Fibroblast of upper back skin (primary cell): ENCODE results near the gene MYO9B.
"Not testable (repeated sequence)": the region's sequence is repeated elsewhere in the genome, so short reads cannot be mapped to it uniquely, and the experiment has no call there.

Source experiments
- DNase-seq: peaks from one replicate; pipeline ENCODE4 v3.0.0-alpha.2; 2013

Gene MYO9B

DNA sequence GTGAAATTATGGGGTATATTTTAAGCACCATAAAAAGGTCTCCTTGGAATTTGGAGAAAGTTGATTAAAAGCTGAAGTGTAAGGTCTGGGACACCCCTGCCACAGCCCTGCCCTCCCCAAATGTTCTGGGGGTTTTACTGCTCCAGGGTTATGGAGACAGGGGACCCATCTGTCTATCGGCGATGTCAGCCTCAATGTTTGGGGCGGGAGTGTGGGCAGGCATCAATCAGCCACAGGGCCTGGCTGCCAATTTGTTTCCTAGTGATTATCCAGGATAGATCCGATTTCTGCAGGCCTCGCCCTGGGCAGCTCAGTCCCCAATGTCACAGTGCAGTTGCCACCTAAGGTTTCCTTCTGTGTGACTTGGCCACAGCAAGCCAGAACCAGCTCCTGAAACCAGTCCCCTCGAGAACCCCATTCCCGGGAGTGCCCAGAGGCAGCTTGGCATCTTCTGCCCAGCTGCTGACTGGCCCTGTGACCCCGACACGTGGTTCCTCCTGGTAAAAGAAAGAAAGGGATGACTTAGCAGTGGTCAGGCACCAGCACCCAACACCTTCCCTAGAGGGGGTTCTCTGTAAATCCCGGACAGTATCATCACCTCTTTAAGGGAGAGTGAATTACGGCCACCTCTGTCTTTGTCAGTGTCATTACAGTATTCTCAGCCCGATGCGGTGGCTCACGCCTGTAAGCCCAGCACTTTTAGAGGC, 41.6 kb downstream of the MYO9B start:
- DNase-seq: no peak

GRCh38 chr19:17118957-17119356, 43.4 kb downstream of the MYO9B start:
- DNase-seq: no peak

DNA sequence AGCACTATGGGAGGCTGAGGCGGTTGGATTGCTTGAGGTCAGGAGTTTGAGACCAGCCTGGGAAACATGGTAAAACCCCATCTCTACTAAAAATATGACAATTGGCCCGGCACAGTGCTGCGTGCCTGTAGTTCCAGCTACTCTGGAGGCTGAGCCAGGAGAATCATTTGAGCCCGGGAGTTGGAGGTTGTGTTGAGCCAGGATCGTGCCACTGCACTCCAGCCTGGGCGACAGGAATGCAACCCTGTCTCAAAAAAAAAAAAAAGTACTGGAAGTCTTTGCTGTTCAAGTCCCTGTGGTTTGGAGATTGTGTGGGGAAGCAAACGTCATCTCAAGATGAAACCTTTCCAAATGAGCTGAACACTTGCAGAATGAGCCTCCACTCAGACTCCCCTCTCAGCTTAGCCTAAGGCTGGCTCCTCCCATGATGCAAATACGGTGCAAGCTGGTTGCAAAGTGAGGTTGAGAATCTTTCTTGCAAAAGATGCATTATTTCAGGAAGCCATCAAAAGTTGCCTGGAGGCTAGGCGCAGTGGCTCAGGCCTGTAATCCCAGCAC, 46.2 kb downstream of the MYO9B start:
- DNase-seq: peak; percentile 71

DNA sequence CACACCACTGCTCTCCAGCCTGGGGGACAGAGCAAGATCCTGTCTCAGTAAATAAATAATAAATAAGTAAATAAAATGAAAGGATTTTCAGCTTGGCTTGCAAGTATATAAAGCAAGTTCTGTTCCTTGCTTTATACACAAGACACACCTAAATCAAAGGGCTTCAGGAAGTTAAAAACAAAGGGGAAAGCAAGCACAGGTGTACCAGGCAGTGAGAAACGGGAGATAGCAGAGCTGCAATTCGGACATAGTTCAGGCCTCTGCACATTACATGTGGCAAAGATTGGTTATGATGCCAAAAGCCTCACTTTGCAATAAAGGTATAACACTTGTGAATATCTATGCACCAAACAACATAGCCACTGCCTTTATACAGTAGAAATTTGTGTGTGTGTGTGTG, 47.5 kb downstream of the MYO9B start:
- DNase-seq: no peak

DNA sequence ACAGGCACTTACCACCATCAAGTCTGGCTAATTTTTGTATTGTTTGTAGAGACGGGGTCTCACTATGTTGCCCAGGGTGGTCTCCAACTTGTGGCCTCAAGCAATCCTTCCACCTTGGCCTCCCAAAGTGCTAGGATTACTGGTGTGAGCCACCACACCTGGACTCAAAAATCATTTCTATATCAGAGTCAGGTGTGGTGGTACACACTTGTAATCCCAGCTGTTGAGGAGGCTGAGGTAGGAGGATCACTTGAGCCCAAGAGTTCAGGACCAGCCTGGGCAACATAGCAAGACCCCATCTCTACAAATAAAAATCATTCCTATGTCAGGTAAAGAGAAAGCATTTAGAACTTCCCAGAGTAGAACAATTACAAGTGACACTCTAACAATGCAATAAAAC, 48.4 kb downstream of the MYO9B start:
- no peak for DNase-seq

GRCh38 chr19:17125062-17125727, 49.6 kb downstream of the MYO9B start:
- DNase-seq: peak; percentile 34

- peak; percentile 38 for DNase-seq
Measured at GRCh38 chr19:17125728-17126677, 50.4 kb downstream of the MYO9B start.

DNA sequence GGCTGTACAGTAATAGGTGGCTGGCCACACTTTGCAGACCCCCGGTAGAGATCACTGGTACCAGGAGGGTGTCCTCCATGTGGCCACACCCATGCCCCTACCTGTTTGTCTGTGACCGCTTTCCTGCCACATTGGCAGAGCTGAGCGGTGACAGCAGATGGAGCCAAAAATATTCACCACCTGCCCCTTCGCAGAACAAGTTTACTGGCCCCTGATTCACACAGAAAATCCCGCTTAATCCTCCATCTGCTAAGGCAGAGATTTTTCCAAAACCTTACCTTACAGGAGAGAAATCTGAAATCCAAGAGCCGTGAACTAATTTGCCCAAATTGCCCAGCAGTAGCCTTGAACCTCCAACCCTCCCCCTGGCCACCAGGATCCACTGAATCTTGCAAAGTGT, 52.1 kb downstream of the MYO9B start:
- DNase-seq: no peak

DNA sequence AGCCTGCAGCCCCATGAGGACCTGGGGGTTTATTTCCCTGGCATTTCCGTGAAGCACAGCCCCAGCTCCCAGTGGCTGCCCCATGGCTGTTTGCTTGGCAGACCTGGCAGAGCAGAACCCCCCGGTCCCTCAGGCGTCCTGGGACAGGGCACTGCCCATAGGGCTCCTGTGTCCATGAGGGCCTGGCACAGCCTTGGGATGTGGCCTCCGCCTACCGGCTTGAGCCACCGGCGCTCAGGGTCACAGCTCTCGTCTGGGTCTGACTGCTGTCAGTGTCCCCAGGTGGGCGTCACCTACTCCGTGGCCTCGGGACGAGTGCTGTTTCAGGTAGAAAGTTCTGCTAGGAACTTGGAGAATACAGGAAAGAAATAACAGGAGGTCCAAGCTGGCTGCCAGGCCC, 52.8 kb downstream of the MYO9B start:
- no peak for DNase-seq

DNA sequence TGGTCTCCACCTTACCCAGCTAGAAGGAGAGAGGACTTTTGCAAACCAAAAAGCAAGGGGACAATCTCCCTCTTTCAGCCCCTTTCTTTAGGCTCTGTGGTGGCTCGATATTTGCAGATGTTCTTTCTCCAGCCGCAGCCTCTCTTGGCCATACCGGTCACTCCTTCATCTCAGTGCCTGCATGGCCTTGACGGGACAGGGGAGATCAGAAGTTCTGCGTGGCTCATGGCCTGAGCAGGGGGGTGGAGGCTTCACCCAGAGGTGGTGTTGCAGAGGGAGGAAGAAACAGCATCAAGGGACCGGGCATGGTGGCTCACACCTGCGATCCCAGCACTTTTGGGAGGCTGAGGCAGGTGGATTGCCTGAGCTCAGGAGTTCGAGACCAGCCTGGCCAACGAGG, 53.2 kb downstream of the MYO9B start:
- DNase-seq: no peak

DNA sequence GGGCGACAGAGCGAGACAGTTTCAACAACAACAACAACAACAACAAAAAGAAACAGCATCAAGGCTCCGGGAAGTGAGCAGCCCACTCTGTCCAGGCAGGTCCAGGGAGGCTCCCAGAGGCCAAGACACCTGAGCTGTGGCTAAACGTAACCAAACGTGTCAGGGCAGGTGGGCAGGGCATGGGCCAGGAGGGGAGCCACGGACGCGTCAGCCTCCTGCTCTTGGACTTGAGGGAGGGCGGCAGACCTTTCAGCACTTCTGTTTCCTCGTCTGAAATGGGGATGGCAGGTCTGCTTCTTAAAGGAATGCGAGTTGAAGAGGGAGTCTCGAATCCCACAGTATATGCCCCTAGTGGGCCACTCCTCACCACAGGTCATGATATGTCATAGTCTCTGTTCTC, 53.8 kb downstream of the MYO9B start:
- no peak for DNase-seq

- DNase-seq: peak; percentile 98
Measured at GRCh38 chr19:17135001-17135853, 59.6 kb downstream of the MYO9B start.

- DNase-seq: no peak
Measured at GRCh38 chr19:17136021-17136420, 60.4 kb downstream of the MYO9B start.

DNA sequence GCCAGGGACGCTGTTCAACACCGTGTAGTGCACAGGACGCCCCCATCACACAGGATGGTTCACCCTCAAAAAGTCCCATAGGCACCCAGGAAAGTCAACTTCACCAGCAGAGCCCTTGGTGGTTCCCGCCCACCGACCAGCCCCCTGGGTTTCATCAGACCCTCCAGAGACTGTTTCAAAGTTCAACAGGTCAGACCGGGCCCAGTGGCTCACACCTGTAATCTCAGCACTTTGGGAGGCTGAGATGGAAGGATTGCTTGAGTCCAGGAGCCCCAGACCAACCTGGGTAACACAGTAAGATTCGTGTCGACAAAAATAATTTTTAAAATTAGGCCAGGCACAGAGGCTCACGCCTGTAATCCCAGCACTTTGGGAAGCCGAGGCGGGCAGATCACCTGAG, 61.0 kb downstream of the MYO9B start:
- DNase-seq: no peak

DNA sequence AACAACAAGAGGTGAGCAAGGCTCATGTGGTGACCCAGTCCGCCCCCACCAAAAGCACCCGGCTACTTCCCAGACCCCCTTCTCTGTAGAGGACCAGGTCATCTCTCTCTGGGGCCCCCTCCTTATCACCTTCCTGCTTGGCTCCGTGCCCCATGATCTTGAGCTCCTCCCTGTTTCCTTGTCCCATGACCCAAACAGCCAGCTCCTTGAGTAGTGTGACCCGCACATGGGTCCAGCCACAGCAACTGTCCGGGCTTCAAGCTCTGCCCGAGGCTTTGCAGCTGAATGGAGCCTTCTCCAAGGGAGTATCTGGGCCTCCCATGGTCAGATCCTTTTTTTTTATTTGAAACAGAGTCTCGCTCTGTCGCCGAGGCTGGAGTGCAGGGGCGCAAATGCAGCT, 61.8 kb downstream of the MYO9B start:
- DNase-seq: no peak

DNA sequence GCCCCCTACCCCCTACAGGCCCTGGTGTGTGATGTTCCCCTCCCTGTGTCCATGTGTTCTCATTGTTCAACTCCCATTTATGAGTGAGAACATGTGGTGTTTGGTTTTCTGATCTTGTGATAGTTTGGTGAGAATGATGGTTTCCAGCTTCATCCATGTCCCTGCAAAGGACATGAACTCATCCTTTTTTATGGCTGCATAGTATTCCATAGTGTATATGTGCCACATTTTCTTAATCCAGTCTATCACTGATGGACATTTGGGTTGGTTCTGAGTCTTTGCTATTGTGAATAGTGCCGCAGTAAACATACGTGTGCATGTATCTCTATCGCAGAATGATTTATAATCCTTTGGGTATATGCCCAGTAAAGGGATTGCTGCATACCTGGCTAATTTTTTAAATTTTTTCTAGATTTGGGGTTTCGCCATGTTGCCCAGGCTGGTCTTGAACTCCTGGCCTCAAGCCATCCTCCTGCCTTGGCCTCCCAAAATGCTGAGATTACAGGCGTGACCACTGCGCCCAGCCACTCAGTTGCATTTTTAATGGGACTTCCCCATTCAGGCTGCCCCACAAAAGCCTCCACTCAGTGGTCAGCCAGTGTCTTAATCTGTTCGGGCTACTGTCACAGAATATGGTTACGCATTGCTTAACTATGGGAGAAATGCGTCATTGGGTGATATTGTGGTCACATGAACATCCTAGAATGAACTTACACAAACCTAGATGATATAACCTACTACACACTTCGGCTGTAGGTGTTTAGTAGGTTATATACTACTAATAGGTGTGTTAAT, 62.7 kb downstream of the MYO9B start:
- DNase-seq: not testable (repeated sequence)

DNA sequence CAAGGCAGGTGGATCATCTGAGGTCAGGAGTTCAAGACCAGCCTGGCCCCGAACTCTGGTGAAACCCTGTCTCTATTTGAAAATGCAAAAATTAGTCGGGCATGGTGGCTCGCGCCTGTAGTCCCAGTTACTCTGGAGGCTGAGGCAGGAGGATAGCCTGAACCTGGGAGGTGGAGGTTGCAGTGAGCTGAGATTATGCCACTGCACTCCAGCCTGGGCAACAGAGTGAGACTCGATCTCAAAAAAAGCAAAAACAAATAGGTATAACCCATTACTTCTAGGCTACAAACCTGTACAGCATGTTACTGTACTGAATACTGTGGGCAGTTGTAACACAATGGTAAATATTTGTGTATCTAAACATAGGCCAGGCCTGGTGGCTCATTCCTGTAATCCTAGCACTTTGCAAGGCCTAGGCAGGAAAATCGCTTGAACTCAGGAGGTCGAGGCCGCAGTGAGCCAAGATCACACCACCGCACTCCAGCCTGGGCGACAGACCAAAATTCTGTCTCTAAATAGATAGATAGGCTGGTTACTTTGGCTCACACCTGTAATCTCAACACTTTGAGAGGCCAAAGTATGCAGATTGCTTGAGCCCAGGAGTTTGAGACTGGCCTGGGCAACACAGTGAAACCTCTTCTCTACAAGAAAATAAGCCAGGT, 63.5 kb downstream of the MYO9B start:
- DNase-seq: no peak

- peak; percentile 36 for DNase-seq
Measured at GRCh38 chr19:17144771-17145170, 69.2 kb downstream of the MYO9B start.

DNA sequence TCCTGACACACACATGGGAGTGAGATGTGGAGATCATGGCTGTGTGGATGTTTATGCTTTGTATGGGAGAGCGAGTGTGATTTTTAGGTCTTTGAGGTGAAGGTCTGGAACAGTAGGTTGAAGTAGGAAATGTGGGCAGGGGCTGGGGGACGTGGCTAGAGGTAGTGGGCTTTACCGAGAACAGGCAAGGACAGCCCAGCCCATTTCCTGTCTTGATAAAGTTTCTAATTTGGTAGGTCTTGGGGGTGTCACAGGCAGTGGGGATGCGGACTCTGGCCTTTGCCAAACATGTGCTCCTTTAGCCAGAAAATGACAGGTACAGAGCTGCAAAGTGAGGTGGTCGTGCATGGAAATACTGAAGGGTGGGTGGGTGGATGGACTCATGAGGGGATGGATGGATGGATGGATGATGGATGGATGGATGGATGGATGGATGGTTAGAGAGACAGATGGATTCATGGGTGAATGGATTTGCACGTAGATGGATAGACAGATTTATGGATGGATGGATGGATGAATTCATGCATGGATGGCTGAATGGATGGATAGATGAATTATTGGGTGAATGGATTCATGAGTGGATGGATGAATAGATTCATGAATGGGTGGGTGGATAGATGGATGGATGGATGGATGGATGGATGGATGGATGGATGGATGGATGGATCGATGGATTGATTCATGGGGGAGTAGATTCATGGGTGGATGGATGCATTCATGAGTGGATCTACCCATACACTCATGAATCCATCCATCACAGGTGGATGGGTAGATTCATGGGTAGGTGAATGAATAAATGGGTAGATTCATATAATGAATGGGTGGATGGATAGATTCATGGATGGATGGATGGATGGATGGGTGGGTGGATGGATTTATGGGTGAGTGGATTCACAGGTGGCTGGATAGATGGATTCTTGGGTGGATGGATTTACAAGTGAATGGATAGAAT, 70.2 kb downstream of the MYO9B start:
- no peak for DNase-seq

DNA sequence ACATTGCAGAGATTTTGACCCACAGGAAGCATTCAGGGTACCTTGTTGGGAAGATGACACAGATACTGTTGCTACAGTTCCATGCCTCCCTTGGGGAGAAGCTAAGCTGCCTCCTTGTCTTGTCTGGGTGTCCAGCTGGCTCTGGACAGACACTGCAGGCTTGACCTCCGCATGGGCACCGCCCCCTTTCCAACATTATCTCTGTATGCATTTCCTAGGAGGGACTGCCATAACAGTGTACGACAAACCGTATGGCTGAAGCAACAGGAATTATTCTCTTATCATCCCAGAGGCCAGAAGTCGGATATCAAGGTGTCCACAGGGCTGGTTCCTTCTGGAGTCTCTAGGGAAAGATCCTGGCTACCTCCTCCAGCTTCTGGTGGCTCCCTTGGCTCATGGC, 72.6 kb downstream of the MYO9B start:
- DNase-seq: no peak
